BE2C (cell line): Measurements from ENCODE around the gene GP9.

Experiments used
- DNase-seq: peaks from one replicate; pipeline ENCODE4 v3.0.0-alpha.2; 2020
- H3K27me3 ChIP-seq: fragments of 250-450 bp; sonication (Bioruptor Pico); 2 replicates; pipeline ENCODE4 v1.5.1; 2020; ENCODE audit warnings: mild to moderate bottlenecking
- H3K36me3 ChIP-seq: fragments of 250-450 bp; sonication (Bioruptor Pico); 2 replicates; pipeline ENCODE4 v1.5.1; 2020; ENCODE audit warnings: mild to moderate bottlenecking
- H3K4me1 ChIP-seq: fragments of 250-450 bp; sonication (Bioruptor Pico); 2 replicates; pipeline ENCODE4 v1.5.1; 2020
- H3K4me3 ChIP-seq: 2 replicates; pipeline ENCODE4 v1.5.1; 2011; ENCODE audit warnings: low read depth, low read length
- H3K9me3 ChIP-seq: fragments of 250-450 bp; sonication (Bioruptor Pico); 2 replicates; pipeline ENCODE4 v1.5.1; 2020
- CTCF ChIP-seq: IDR thresholded peaks from 2 replicates; pipeline ENCODE4 v1.5.1; 2012; ENCODE audit warnings: mild to moderate bottlenecking, low read depth, low read length

The GP9 gene

GRCh38 chr3:129035360-129036221, 25.0 kb upstream of the GP9 start:
- Histone ChIP-seq H3K4me3 (no peak overlapping the region), H3K9me3 (no peaks in the 10 kb centered on the region), H3K36me3 (no peaks in the 10 kb centered on the region), H3K4me1 (peaks cover 15% of the 10 kb centered on the region), H3K27me3 (no peaks in the 10 kb centered on the region)
- TF ChIP-seq CTCF: no peak
- DNase-seq: no peak

GRCh38 chr3:129036222-129037092, 24.1 kb upstream of the GP9 start:
- Histone ChIP-seq H3K9me3 (no peaks in the 10 kb centered on the region), H3K4me1 (peaks cover 15% of the 10 kb centered on the region), H3K4me3 (no peak overlapping the region), H3K36me3 (no peaks in the 10 kb centered on the region), H3K27me3 (no peaks in the 10 kb centered on the region)
- DNase-seq: no peak
- no peak for TF ChIP-seq CTCF

- no peak for TF ChIP-seq CTCF
- no peak for DNase-seq
- H3K9me3 ChIP-seq: no peaks in the 10 kb centered on the region
- H3K4me3 ChIP-seq: no peak overlapping the region
- H3K27me3 ChIP-seq: no peaks in the 10 kb centered on the region
- H3K36me3 ChIP-seq: no peaks in the 10 kb centered on the region
- H3K4me1 ChIP-seq: peaks cover 15% of the 10 kb centered on the region
These were observed 23.5 kb upstream of the GP9 start for GRCh38 chr3:129037093-129037419.

- Histone ChIP-seq H3K4me1 (peaks cover 15% of the 10 kb centered on the region), H3K36me3 (no peaks in the 10 kb centered on the region), H3K4me3 (no peak overlapping the region), H3K27me3 (no peaks in the 10 kb centered on the region), H3K9me3 (no peaks in the 10 kb centered on the region)
- DNase-seq: no peak
- no peak for TF ChIP-seq CTCF
These were observed 22.3 kb upstream of the GP9 start for GRCh38 chr3:129038121-129038855.

GRCh38 chr3:129039271-129040038, 21.1 kb upstream of the GP9 start:
- Histone ChIP-seq H3K36me3 (no peaks in the 10 kb centered on the region), H3K4me3 (no peak overlapping the region), H3K9me3 (no peaks in the 10 kb centered on the region), H3K4me1 (peaks cover 15% of the 10 kb centered on the region), H3K27me3 (no peaks in the 10 kb centered on the region)
- TF ChIP-seq CTCF: no peak
- peak; percentile 94 for DNase-seq
